ENCODE data around the gene CALHM3.
"Not testable (repeated sequence)": the region's sequence is repeated elsewhere in the genome, so short reads cannot be mapped to it uniquely, and the experiment has no call there.

The CALHM3 gene, protein sequence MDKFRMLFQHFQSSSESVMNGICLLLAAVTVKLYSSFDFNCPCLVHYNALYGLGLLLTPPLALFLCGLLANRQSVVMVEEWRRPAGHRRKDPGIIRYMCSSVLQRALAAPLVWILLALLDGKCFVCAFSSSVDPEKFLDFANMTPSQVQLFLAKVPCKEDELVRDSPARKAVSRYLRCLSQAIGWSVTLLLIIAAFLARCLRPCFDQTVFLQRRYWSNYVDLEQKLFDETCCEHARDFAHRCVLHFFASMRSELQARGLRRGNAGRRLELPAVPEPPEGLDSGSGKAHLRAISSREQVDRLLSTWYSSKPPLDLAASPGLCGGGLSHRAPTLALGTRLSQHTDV

DNA sequence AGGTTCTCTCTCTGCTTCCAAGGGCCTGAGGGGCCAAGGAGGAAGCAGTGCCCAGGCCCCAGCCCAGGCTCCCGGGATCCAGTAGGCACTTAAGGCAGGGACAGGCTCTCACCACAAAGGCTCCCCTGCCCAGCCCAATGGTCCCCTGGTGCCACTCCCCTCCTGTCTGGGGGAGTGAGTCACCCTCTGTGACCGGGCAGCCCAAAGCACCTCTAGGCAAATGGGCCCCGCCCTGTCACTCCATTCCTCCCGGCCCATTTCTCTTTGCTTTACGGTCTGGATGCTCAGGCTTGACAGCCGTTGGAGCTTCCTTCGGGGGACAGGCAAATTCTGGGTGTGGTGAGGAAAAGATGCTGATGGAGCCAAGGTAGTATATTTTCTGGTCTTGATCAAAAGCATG lies at the start of gene CALHM3:
Gene CALHM3 (minus strand): TSS at position 106 of the 400 bp plus-strand sequence. CDS start 208 bp downstream, outside the sequence.
- TF ChIP-seq, protein P1, sequence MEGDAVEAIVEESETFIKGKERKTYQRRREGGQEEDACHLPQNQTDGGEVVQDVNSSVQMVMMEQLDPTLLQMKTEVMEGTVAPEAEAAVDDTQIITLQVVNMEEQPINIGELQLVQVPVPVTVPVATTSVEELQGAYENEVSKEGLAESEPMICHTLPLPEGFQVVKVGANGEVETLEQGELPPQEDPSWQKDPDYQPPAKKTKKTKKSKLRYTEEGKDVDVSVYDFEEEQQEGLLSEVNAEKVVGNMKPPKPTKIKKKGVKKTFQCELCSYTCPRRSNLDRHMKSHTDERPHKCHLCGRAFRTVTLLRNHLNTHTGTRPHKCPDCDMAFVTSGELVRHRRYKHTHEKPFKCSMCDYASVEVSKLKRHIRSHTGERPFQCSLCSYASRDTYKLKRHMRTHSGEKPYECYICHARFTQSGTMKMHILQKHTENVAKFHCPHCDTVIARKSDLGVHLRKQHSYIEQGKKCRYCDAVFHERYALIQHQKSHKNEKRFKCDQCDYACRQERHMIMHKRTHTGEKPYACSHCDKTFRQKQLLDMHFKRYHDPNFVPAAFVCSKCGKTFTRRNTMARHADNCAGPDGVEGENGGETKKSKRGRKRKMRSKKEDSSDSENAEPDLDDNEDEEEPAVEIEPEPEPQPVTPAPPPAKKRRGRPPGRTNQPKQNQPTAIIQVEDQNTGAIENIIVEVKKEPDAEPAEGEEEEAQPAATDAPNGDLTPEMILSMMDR (IDR thresholded peaks at IDR 0.05; ENCODE audit: insufficient read depth, low read depth, low read length, missing control alignments) = no peak
- no peak for DNase-seq (ENCODE audit: low read depth)
- H3K4me3 ChIP-seq (ENCODE audit: low read depth, low read length) = no peak within 1 kb of the TSS

DNA sequence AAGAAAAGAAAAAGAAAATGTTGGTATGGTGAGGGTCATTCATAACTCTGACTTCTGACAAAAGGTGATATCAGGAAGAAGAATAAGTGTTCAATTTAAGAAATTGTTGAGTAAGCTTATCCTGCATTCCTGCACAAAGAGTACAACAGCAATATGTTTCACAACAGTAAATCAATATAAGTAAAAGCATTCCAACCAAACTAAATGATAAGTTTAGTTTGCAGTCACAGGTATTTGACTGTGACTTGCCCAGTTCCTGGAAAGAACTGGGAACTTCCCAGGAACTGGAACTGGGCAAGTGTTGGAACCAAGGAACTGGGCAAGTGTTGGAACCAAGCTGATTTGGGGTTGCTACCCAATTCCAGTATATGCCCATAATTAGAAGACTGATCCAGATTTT lies 49.5 kb upstream of the CALHM3 start:
- TF ChIP-seq, protein P1 (IDR thresholded peaks at IDR 0.05; ENCODE audit: insufficient read depth, low read depth, low read length, missing control alignments) = no peak
- DNase-seq (ENCODE audit: low read depth) = no peak
- H3K4me3 ChIP-seq (ENCODE audit: low read depth, low read length) = no peak overlapping the region

DNA sequence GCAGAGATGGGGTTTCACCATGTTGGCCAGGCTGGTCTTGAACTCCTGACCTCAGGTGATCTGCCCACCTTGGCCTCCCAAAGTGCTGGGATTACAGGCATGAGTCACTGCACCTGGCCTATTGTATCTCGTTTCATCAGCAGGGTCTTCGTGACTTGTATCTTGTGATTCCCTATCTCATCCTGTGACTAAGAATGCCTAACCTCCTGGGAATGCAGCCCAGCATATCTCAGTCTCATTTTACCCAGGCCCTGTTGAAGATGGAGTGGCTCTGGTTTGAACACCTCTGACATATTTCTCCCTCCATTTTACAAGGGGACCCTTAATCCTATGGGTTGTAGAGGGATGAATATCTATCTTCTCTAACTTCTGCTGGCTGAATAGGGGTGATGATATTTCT lies 48.4 kb upstream of the CALHM3 start:
- DNase-seq (ENCODE audit: low read depth); H3K4me3 ChIP-seq (ENCODE audit: low read depth, low read length): not testable (repeated sequence)

DNA sequence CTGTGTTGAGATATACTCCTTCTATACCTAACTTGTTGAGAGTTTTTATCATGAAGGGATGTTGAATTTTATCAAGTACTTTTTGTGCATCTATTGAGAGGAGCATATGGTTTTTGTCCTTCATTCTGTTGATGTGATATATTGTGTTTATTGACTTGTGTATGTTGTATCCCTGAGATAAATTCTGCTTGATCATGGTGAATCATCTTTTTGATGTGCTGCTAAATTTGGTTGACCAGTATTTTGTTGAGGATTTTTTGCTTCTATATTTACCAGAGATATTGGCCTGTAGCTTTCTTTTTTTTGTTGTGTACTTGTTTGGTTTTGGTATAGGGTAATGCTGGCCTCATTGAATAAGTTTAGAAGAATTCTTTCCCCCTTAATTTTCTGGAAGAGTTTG lies 46.9 kb upstream of the CALHM3 start:
- DNase-seq (ENCODE audit: low read depth) = no peak
- TF ChIP-seq, protein P1 (IDR thresholded peaks at IDR 0.05; ENCODE audit: insufficient read depth, low read depth, low read length, missing control alignments) = no peak
- H3K4me3 ChIP-seq (ENCODE audit: low read depth, low read length) = no peak overlapping the region

DNA sequence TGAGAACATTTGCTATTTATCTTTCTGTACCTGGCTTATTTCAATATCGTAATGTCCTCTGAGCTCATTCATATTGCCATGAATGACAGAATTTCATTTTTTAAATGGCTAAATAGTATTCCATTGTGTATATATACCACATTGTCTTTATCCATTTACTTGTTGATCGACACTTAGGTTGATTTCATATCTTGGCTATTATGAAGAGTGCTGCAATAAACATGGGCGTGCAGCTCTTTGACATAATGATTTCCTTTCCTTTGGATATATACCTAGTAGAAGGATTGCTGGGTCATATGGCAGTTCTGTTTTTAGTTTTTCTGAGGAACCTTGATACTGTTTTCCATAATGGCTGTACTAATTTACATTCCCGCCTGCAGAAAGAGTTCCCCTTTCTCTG lies 44.6 kb upstream of the CALHM3 start:
- H3K4me3 ChIP-seq (ENCODE audit: low read depth, low read length) = no peak overlapping the region
- TF ChIP-seq, protein P1 (IDR thresholded peaks at IDR 0.05; ENCODE audit: insufficient read depth, low read depth, low read length, missing control alignments) = no peak
- DNase-seq (ENCODE audit: low read depth) = no peak

DNA sequence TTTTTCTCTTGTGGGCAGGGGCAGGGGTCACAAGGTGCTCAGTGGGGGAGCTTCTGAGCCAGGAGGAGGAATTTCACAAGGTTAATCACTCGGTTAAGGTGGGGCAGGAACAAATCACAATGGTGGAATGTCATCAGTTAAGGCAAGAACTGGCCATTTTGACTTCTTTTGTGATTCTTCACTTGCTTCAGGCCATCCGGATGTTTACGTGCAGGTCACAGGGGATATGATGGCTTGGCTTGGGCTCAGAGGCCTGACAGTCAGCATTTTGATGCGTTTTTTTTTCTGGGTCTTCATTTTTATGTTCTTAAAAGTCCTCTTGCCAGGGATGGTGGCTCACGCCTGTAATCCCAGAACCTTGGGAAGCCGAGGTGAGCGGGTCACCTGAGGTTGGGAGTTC lies 43.0 kb upstream of the CALHM3 start:
- H3K4me3 ChIP-seq (ENCODE audit: low read depth, low read length); DNase-seq (ENCODE audit: low read depth): not testable (repeated sequence)

DNA sequence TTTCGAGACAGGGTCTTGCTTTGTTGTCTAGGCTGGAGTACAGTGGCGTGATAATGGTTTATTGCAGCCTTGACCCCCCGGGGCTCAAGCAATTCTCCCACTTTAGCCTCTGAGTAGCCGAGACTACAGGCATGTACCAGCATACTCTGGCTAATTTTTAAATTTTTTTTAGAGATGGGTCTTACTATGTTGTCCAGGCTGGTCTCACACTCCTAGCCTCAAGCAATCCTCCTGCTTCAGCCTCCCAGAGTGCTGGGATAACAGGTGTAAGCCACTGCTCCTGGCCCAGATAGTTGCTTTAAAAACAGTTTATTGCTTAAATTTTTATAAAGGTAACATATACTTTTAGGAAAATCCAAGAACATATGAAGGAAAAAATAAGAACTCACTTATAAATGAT lies 40.8 kb upstream of the CALHM3 start:
- TF ChIP-seq, protein P1 (IDR thresholded peaks at IDR 0.05; ENCODE audit: insufficient read depth, low read depth, low read length, missing control alignments) = no peak
- H3K4me3 ChIP-seq (ENCODE audit: low read depth, low read length) = no peak overlapping the region
- no peak for DNase-seq (ENCODE audit: low read depth)

Data from GM12865 (cell line).